DOHH2 (cell line): ENCODE measurements around the gene CREM.

Experiments
- CTCF ChIP-seq: fragments of 200-600 bp; sonication (generic); IDR thresholded peaks from one replicate; pipeline ENCODE4 v1.5.1; 2014; ENCODE audit warnings: antibody characterized with exemption, mild to moderate bottlenecking, low read depth, low read length; ENCODE audit not compliant: poor library complexity, severe bottlenecking
- EZH2phosphoT487 ChIP-seq: fragments of 200-600 bp; sonication (generic); IDR thresholded peaks from 2 replicates; pipeline ENCODE4 v1.6.1; 2017; ENCODE audit warnings: borderline replicate concordance, mild to moderate bottlenecking, antibody characterized with exemption, low read length, moderate library complexity, mixed read lengths

GRCh38 chr10:35191523-35191922, 64.9 kb downstream of the CREM start:
- no peak for TF ChIP-seq CTCF
- no peak for TF ChIP-seq EZH2phosphoT487
